Stimulated activated CD8-positive, alpha-beta memory T cell treated with anti-CD3 and anti-CD28 coated beads, Interleukin-7, amount 100 ng/mL, for 48 hours (primary cell): ENCODE measurements around the gene INPP5D.
"Not testable (repeated sequence)": the region's sequence is repeated elsewhere in the genome, so short reads cannot be mapped to it uniquely, and the experiment has no call there.

Experiments
- DNase-seq, 2 donors: peaks; one replicate each; pipeline ENCODE4 v3.0.0-alpha.2; 2020; ENCODE audit warnings: low read depth in 1 of 2; ENCODE audit errors: extremely low read depth in 1 of 2

Gene INPP5D

DNA sequence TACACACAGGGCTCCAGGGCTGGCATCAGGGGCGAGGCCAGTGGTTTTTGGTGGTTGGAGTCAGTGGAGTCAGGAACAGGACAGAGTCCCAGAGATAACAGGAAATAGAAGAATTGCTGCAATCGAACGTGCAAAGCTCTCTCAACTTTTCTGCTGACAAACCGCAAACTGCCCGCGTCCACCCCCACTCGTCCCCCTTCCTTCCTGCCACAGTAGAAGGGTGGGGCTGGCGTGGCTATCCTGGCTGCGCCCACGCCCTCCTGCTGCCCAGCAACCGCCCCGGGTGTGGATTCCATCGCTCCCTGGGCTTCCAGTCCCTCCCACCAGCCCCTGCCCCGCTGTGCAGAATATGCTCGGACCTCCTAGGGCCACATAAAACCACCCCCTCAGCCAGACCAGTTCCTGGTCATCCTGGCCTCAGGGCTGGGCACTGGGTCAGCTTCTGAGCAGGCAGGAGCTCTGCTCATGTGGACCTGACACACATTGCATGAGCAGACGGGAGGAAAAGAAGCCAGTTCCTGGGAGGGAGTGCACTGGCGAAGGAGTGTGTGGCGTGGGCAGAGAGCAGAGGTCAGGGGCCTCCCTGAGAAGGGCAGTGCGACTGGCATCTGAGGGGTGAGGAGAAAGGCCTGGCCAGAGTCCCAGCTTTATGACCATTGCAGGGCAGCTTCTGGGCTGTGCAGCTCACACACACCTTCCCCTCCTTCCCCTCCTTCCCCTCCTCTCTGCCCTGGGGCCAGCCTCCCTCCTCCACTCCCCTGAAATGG lies 105.9 kb downstream of the INPP5D start:
- DNase-seq, result peak in 1 of 2 donors; percentile 8

GRCh38 chr2:233168445-233168844 lies 108.3 kb downstream of the INPP5D start:
- DNase-seq, result no peak

GRCh38 chr2:233168919-233169318 lies 108.8 kb downstream of the INPP5D start:
- no peak for DNase-seq

GRCh38 chr2:233171344-233171743 lies 111.2 kb downstream of the INPP5D start:
- no peak for DNase-seq

- no peak for DNase-seq
Measured at GRCh38 chr2:233173115-233173514, 113.0 kb downstream of the INPP5D start.

DNA sequence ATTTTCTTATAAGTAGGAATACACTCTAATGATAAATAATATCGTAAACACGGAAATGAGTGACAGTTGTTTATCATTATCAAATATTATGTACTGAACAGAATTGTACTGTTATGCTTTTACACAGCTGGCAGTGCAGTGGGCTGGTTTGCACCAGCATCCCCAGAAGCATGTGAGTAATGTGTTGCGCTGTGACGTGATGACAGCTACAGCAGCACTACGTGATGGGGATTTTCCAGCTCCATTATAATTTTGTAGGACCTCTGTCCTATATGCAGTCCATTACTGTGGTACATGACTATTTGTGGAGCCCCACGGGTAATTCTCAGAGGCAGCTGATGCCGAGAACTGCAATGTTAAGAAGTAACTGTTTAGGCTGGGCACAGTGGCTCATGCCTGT lies 114.0 kb downstream of the INPP5D start:
- no peak for DNase-seq

DNA sequence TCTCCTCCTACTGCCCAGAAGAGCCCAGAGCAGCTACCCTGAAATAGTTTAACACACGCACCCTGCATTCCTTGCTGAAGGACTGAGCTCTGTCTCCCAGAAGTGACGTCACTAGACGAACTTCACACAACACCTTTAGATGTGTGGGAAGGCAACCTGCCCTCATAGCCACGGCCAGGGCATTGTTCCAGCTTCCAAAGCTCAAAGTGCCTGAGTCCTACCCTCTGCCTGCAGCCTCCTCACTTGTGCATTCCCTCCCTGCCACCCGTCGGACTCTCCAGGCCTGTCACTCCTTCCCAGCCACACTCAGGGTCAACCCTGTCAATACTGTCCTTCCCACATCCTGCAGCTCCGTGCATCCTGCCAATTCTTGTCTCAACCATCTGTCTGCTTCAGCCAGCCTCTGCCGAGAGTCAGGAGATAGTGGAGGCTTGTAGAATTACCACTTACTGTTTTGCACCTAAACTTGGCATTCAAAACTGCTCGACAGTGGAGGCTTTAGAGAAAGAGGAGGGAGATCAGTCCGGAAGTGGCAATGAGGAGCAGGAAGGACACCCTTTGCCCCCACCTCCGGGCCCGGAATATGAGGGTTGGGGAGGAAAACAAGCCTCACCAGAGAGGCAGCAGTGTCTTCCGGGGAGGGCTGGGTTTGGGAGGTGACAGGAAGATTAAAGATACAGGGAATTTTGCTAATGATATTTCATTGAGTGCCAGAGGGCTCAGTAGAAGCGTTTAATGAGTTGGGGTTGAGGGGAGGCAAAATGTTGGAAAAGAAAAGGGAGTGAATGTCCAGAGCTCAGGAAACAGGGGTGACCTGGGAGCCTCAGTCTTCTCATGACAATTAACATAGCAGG lies 119.1 kb downstream of the INPP5D start:
- no peak for DNase-seq

- DNase-seq, result no peak
Measured at GRCh38 chr2:233179848-233180366, 119.8 kb downstream of the INPP5D start.

GRCh38 chr2:233183869-233184418 lies 123.8 kb downstream of the INPP5D start:
- no peak for DNase-seq

DNA sequence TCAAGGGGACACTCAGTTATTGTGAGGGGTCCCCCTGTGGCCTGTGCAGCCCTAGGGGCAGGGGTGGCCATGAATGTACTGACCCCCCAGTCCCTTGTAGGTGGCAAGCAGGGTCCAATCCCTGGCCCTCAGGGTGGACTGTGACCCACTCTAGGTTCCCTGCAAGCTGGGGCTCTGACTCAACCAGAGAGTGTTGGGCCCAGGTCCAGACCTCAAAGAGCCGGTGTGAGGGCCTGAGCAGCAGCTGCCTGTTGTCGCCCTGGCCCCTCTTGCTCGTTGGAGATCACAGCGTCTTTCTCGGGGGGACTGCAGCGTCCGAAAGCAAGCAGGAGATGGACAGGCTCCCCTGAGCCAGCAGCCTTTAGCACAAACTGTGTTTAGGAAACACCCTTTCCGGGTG lies 124.5 kb downstream of the INPP5D start:
- no peak for DNase-seq

GRCh38 chr2:233185330-233185729 lies 125.2 kb downstream of the INPP5D start:
- no peak for DNase-seq

- DNase-seq, result no peak
Measured at GRCh38 chr2:233185963-233186362, 125.8 kb downstream of the INPP5D start.

DNA sequence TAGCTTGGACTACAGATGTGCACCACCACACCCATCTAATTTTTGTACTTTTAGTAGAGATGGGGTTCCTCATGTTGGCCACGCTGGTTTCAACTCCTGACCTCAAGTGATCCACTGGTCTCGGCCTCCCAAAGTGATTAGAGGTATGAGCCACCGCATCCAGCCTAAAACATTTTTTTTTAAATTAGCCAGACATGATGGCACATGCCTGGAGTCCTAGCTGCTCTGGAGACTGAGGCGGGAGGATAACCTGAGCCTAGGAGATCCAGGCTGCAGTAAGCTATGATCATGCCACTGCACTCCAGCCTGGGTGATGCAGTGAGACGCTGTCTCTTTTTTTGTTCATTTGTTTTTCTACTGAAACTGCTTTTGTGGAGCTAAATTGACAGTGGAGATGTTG lies 126.7 kb downstream of the INPP5D start:
- DNase-seq, result no peak

DNA sequence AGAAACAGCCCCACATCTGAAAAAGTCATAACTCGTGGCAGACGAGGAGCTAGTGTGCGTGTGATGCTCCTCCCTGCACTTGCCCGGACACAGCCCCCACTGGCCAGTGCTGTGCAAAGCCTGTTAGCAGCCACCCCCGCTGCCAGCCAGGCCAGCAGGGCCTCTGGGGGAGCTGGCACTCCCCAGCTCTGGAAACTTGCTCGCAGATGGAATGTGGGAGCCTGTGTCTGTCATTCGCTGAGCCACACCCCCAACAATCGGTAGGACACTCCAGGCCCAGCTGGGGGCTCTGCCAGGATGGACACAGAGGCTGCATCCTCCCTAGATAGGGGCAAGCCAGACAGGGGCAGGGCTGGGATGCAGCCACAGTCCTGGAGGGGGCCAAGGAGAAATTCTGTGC lies 128.9 kb downstream of the INPP5D start:
- no peak for DNase-seq

DNA sequence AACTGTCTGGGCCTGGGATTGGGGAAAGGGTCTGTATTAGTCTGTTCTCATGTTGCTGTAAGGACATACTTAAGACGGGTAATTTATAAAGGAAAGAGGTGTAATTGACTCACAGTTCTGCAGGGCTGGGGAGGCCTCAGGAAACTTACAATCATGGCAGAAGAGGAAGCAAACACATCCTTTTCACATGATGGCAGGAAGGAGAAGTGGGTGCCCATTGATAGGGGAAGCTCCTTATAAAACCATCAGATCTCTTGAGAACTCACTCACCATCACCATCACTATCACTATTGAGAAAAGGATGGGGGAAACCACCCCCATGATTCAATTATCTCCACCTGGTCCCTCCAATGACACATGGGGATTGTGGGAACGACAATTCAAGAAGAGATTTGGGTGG lies 130.9 kb downstream of the INPP5D start:
- not testable (repeated sequence) for DNase-seq

- no peak for DNase-seq
Measured at GRCh38 chr2:233193738-233194137, 133.6 kb downstream of the INPP5D start.

DNA sequence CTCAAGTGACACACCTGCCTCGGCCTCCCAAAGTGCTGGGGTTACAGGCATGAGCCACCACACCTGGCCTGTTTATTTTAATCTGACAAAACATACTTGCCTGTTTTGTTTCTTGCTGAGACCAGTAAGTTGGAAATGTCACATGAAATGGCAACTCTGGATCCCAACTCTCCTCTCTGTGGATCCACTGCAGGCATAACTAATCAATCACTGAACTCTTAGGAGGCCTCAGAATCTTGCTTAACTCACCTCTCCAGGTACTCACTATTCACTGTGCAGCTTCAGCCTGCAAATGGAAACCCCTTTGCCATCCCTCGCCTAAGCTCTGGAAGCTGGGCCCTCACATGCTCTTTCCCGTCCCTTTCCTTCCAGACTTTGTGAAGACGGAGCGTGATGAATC lies 134.9 kb downstream of the INPP5D start:
- DNase-seq, result no peak

GRCh38 chr2:233197022-233197421 lies 136.9 kb downstream of the INPP5D start:
- no peak for DNase-seq

- no peak for DNase-seq
Measured at GRCh38 chr2:233198026-233198425, 137.9 kb downstream of the INPP5D start.

- no peak for DNase-seq
Measured at GRCh38 chr2:233199870-233200269, 139.7 kb downstream of the INPP5D start.

GRCh38 chr2:233200790-233201189 lies 140.6 kb downstream of the INPP5D start:
- not testable (repeated sequence) for DNase-seq
